Measurements from ENCODE around the gene KRT82.

The KRT82 gene

DNA sequence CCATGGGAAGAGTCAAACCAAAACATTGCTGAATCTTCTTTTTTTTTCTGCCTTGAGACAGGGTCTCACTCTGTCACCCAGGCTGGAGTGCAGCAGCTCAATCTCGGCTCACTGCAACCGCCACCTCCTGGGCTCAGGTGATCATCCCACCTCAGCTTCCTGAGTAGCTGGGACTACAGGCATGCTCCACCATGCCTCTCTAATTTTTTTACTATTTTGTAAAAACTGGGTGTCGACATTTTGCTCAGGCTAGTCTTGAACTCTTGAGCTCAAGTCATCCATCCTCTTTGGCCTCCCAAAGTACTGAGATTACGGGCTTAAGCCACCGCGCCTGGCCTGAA, 29.5 kb upstream of the KRT82 start:
- no peak for DNase-seq (ENCODE audit: low spot score)

DNA sequence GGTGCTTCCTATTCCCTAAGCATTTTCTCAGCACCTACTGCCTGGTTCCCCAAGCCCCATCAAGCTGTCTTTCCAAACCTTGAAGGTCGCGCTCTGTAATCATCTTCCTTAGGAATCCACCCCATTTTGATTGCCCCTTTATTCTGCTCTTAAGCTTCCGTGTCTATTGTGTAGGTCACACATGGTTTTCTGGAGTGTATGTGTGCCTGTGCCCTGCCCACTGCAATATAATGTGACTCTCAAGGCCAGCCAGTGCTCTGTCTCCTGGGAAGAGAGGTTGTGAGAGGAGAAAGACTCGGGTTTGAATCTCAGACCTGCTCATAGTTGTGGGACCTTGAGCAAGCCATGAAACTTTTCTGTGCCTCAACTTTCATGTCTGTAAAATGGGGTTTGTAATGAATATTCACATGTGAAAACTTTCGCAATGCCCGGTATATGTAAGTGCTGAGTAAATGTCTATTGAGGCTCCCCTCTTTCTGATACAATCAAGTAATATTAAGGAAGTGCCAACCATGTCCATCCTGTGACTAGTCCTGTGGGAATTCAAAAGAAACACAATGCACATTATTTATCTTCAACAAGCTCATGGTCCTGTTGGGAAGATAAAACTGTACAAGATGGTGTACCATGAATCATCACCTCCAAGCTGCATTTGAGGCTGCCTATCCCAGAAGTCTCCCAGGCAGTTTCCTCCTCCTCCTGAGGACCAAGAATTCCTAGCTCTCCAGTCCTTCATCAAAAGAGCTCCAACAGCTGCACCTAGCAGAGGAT, 28.8 kb upstream of the KRT82 start:
- DNase-seq (ENCODE audit: low spot score), result no peak

DNA sequence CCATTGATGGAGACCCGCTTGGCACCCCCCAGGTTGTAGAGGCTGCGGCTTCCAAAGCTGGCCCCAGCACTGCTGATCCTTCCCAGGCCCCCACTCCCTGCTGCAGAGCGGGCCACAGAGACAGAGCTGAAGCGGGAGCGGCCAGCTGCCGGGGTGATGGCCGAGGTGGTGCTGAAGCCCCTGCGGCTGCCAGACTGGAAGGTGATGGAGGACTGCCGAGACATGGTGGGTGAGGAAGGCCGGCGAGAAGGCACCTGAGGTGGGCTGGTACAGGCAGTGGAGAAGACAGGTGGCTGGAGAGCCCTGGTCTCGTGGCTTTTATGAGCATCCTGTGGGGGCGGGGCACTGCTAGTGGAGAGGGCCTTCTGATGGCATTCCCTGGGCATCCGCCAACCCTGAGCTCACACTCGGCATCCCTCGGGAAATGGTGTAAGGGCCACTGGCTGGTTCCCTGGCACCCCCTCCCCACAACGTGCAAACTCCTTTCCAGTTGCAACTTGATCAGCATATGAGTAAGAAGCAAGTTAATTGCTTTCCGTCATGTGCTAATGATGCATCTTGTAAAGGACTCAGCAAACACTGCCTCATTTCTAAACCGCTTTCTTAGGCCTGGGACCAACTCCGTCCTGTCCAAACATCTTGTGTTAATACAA, 28.1 kb upstream of the KRT82 start, which contains the start of gene KRT75:
Gene KRT75, minus strand, starts transcription at position 291 of the 653 bp plus-strand sequence. Its CDS starts 67 bp downstream, at position 224.
- no peak for DNase-seq (ENCODE audit: low spot score)

DNA sequence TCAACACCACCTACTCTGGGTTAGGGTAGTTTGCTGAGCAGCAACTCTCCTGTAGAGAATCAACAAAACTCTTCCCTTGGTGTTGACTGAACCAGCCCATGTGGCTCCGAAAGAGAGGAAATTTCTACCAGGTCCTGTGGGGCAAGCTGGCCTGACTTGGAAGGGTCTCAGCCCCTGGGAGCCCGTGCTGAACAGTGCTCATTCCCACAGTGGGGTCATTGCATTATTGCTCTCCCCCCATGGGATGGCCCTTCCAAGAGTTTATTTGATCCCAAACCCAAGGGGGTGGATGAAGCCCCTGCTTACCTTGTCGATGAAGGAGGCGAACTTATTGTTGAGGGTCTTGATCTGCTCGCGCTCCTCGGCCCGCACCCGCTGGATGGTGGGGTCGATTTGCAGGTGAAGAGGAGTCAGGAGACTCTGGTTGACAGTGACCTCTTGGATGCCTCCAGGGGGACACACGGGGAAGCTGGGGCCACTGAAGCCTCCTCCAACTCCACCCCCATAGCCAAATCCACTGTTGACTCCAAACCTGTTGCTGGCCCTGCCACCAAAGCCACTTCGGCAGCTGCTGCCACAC, 27.5 kb upstream of the KRT82 start:
- DNase-seq (ENCODE audit: low spot score), result no peak

DNA sequence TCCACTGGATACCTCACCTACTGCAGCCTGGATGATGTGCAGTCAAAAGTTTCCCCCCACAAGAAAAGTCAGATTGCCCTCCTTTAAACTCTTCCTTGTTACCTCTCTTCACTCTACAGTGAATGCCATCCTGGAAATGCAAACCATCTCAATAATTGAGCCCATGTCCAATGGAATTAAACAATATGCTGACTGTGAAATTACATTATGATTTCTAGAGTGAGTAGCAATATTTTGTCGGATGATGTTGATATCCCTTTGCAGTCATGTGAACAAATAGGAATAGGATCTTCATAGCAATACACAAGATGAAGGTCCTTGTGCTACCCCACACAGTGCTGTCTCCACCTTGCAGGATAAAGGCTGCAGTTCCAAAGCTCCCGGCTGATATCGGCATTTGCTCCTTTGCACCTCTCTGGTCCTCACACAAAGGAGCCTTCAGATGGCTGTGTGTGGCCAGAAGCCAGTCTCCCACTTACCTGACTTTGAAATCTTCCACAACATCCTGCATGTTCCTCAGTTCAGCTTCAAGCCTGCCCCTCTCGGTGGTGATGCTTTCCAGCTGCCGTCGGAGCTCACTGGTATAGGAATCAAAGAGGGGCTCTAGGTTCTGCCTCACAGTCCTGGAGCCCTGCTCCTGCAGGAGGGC, 26.5 kb upstream of the KRT82 start:
- no peak for DNase-seq (ENCODE audit: low spot score)

DNA sequence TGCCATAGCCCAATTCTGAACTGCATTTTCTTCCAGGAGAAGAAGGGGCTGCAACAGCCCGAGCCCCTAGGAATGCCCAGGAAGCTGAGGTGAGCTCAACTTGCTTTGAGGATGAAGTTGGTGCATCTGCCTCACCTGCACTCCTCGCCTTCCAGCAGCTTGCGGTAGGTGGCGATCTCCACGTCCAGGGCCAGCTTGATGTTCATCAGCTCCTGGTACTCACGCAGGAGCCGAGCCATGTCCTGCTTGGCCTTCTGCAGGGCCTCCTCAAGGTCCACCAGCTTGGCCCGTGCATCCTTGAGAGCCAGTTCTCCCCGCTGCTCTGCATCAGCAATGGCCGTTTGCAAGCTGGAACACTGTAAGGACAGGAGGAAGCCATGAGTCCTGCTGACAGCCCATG, 22.0 kb upstream of the KRT82 start:
- DNase-seq (ENCODE audit: low spot score), result no peak

DNA sequence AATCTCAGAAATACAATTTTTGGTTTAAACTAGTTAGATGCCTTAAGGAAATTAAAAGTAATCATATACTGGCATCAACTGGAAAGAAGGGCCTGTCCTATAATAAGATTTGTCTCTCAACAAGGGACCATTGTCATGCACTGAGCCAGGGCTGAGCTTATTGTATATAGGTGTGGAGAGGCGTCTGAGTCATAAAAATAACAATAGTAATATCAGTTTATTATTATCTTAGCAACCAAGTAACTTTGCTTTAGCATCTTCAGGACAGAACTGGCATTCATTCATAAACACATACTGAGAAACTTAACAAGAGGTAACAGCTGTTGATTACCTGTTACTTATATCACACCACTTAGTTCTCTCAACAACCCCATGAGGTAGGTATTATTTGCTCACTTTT, 20.9 kb upstream of the KRT82 start:
- DNase-seq (ENCODE audit: low spot score), result no peak

DNA sequence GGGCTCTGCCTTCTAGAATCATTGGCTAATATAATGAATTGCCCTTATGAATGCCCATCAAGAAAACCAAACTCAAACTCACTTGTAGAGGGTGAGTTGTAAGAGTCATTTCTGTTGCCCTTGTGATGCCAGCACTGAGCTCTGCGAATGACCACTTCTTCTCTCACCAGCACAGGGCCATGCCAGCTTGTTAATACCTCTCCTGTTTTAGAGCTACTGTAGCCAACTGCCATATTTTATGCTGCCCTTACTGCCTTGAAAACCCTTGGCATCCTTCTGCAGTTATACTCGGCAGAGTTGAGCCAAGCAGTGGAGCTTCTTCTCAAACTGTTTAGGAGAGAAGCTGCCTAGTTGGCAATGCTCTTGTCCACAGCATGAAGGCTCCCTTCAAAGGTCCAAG, 19.9 kb upstream of the KRT82 start:
- DNase-seq (ENCODE audit: low spot score), result no peak

DNA sequence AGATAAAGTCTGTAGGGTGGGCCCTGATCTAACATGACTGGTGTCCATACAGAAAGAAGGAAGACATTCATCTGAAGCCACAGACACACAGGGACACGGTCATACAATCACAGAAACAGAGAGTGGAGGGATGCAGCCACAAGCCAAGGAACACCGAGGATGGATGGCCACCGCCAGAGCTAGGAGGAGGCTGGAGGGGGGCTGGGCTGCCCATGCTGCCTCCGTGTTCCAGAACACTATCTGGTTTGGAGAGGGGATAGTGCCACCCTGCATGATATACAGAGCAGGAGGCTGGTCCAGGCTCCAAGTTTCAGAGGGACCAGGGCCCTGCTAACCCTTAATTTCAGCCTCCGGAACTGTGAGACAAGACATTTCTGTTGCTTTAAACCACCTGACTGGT, 19.3 kb upstream of the KRT82 start:
- no peak for DNase-seq (ENCODE audit: low spot score)

DNA sequence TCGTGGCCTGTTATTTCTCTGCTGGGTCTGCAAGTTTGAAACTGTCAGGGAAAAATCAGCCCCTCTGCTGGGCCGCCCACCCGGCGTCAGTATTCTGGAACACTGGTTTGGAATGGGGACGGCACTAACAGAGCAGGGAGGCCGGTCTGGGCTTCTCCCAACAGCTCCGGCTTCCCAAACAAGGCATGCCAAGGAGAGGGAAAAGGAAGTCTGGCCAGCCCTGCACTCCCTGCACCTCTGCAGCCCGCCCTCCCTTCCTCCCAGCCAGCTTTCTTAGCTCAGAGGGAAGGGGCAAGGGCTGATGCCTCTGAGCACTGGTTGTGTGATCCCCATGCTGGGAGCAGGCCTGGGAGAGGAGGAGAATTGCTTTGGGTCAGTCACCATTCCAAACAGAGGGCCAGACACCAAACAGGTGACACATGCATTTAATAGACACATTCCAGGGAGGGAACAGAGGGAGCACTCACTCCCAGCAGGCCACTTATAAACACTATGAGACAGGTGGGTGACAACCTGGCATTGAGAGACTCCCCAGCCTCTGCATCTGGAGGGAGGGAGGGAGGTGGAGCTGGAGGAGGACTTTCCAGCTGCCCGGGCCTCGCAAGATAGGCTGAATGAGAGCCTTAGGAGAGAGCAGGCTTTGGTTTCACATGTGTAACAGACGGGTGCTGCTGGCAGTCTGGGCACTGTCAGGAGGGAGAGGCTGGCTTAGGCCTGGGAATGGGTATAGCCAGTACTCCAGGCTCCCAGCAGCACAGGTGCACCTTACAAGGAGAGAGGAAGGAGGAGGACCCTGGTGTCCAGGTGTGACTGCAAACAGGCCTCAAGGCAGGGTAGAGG, 17.7 kb upstream of the KRT82 start:
- DNase-seq (ENCODE audit: low spot score), result no peak

DNA sequence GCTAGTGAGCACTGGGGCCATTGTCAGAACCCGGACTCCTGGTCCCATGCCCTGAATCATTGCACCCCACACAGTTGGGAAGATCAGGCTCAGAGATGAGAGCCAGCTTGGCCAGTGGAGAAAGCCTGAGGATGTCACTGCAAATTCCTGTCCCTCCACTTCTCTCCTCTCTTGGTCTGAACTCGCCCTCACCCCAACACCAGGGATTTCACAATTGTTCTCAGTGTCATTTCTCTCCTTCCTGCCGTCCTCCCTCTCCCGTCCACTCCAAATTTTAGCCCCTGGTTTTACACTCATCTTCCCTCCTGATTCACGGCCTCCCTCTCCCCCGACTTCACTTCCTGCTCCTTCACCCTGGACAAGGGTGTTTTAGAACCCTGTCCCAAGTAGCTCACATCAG, 16.9 kb upstream of the KRT82 start:
- DNase-seq (ENCODE audit: low spot score), result no peak

DNA sequence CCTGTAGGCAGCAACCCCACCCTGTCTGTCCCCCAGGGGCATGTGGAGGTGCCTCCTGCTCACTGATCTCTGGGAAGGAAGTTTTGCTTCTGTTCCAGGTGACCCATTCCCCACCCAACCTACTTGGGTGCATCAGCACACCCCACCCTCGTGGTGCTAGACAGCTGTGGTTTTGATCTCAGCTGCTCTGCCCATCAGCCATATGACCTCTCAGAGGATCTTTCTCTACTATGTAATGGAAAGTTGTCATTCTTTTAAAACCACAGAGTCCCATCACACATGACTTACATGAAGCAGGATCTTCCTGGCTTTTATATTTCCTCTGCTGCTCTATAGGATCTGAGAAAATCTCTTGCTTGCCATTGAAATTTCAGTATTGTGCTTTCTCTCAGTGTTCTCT, 13.5 kb upstream of the KRT82 start:
- DNase-seq (ENCODE audit: low spot score), result no peak

DNA sequence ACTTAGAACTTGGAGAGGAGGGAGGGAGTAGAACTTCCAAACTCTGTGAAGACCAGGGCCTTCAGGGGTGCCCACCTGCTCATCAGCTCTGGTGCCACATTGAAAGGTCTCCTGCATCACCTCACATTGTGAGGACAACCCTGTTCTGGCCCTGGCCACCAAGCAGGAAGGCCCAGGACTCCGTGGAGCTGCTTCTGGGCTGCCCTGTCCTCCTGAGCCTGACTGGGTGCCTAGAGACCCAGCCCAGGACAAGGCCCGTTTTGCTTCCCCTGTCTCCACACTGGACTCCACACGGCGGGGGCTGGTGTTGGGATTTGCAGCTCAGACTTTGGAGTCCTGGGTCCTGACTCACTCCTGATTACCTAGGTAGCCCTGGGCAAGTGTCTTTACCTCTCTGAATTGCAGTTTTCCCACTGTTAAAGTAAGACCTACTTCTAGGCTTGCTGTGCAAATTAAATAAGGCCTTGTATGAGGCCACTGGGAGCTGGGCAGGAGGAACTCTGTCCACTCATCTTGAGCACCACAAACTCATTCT, 12.5 kb upstream of the KRT82 start:
- no peak for DNase-seq (ENCODE audit: low spot score)

DNA sequence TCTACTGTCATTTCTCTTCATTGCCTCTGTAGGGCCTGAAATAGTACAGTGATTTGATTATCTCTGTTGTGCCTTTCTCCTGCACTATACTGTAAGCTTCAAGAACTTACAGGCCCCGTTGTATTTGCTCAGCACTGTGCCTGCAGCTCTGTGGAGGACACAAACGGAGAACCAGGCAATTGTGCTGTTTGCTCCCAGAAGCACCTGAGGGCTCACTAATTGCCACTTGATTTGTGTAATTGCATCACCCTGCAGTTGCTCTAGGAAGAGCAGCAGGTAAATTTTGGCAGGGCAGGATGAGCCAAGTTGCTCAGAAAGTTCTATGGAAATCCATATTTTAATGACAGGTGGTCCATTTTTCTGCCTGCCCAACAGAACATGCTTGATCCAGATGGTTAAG, 11.6 kb upstream of the KRT82 start:
- no peak for DNase-seq (ENCODE audit: low spot score)

DNA sequence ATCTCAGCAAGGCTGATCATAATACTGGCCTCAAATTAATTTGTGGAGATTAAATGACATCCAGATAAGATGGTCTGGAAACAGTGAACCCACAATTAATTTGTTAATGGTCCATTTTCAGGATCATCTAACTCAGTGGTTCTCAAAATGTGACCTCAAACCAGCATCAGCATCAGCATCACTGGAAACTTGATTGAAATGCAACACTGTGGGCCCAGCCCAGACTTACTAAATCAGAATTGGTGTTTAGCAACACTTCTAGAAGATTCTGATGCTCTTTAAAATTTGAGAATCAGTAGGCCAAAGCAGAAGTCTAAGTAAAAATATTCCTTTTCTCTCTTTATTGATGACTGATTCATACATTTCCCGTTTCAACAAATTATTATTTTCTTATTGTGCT, 10.7 kb upstream of the KRT82 start:
- DNase-seq (ENCODE audit: low spot score), result no peak

DNA sequence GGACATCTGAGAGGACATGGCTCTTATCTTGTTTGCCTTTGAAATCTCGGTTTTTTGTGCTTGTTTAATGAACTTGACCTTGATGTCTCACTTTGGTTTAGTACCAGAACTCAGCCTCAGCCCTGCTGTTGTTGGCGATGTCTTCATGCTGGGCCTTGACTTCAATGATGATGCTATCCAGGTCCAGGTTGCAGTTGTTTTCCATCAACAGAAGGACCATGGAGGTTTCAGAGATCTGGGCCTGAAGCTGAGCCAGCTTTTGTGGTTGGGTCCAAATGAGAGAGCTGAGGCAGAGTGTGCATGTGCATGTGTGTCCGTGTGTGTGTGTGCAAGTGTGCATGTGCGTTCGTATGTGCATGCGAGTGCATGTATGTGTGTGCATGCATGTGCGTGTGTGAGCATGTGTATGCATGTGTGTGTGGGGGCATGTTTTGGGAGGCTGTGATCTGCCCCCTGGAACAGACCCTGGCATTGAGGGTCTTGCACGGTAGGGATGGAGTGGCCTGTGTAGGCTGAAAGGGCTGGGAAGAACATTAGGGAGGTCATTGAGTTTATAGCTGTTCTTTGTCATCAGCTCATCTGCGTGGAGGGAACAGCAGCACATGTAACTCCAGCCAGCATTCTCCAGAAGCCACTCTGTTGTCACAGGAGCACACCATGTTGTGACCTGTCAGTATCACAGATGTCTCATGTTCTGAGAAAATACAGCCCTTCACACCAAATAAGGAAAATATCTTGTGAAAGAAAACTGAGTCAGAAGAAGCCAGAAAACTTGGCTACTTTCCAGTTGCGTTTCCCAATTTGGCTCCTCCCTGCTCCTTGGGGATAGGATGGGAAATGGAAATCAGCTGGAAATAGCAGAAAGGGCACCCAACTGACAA, 10.0 kb upstream of the KRT82 start:
- DNase-seq (ENCODE audit: low spot score), result no peak

DNA sequence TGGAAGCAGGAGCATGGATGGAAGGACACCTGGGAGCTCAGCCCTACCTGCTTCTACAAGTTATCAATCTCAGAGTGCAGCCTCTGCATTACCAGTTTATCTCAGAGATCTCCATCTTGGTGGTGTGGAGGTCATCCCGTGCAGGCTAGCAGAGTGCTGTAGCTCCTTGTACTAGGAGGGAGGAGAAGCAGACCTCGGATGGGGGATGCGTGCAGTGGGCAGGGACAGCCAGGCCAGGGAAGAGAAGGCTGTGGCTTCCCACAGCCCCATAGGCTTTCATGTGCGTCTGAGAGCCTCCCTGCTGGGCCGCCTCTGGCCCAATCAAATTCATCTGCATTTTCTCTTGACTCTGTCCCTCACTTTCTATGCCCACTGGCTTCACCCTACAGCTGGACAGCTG, 8.8 kb upstream of the KRT82 start:
- DNase-seq (ENCODE audit: low spot score), result no peak

DNA sequence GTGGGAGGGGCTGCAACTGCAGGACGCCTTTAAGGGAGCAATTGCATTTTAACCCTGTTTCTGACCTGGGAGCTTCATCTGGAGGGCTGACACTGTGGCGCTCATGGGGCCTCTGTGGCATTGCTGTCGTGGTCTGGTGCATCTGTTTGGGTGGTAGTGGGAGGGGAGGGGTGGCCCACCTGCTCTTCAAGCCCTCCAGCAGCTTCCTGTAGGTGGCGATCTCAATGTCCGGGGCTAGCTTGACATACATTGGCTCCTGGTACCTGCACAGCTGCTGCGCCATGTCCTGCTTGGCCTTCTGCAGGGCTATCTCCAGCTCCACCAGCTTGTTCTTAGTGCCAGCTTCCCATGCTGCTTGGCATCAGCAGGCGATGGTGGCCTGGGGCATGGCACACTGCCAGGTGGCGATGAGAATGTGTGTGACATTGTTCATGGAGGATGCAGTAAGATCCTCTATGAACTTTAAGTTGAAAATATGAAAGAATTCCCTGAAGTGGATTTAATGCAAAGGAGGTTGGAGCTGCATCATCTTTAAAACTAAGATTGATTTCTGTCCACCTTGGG, 7.7 kb upstream of the KRT82 start:
- DNase-seq (ENCODE audit: low spot score), result no peak

DNA sequence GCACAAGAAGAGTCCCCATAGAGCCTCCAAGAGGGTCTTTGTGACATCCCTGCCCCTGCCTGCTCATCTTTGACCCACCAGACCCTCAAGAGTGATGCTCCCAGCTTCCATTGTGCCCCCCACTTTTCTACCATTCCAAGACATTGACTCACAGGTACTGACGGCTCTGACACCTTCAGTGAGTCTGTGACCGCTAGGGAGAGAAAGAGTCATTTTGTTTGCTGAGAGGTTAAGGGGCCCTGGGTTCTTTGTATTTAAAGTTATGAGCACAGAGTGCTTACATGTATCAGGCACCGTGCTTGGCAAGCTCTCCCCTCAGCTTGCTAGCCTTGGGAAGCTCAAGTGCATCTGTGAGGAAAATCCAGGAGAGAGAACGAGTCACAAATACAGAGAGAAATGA, 7.1 kb upstream of the KRT82 start:
- DNase-seq (ENCODE audit: low spot score), result no peak

DNA sequence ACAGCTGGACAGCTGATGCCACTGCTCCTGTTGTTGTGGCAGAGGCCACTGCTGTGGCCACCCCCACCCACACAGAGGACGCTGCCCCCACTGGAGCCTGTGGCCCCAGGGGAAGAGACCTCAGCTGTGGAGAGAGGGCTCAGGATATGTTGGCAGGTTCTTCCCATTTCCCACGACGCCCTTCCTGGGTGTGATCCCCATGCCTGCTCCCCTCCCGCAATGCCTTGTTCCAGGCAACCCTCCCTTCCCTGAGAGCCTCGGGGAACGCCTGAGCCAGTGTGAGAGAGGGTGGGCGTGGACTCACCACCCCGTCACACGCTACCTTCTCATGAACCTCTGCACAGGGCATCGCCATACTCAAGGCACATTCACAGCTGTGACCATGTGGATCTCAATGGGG, 5.7 kb upstream of the KRT82 start:
- no peak for DNase-seq (ENCODE audit: low spot score)
